ENCODE data around the gene BRD4. TPM values are rescaled to one million over a fixed set of nuclear protein-coding genes. Genes with fewer than 3 reads are reported as not detected.
"Not testable (repeated sequence)": the region's sequence is repeated elsewhere in the genome, so short reads cannot be mapped to it uniquely, and the experiment has no call there.

The BRD4 gene
- total RNA-seq, 4 donors from 2014 or later: 34.7 to 69.6 (median 36.0) TPM

GRCh38 chr19:15369594-15369891 lies 37.2 kb upstream of the BRD4 start:
- no peak for DNase-seq (ENCODE audit: low spot score in 2 of 2)
- Histone ChIP-seq H3K27me3 (no peaks in the 10 kb centered on the region), H3K27ac (no peak overlapping the region), H3K36me3 (peaks cover 13 to 94% (median 65%) of the 10 kb centered on the region in 3 donors), H3K4me1 (peaks cover 0 to 20% (median 10%) of the 10 kb centered on the region in 4 donors), H3K9me3 (no peaks in the 10 kb centered on the region), H3K4me3 (no peak overlapping the region)
- WGBS, 2 donors: 89 to 93% methylated on average over 9 of the region's 9 CpGs
- TF ChIP-seq POLR2A (IDR thresholded peaks at IDR 0.05) (no peak), EP300 (IDR thresholded peaks at IDR 0.05) (no peak)

DNA sequence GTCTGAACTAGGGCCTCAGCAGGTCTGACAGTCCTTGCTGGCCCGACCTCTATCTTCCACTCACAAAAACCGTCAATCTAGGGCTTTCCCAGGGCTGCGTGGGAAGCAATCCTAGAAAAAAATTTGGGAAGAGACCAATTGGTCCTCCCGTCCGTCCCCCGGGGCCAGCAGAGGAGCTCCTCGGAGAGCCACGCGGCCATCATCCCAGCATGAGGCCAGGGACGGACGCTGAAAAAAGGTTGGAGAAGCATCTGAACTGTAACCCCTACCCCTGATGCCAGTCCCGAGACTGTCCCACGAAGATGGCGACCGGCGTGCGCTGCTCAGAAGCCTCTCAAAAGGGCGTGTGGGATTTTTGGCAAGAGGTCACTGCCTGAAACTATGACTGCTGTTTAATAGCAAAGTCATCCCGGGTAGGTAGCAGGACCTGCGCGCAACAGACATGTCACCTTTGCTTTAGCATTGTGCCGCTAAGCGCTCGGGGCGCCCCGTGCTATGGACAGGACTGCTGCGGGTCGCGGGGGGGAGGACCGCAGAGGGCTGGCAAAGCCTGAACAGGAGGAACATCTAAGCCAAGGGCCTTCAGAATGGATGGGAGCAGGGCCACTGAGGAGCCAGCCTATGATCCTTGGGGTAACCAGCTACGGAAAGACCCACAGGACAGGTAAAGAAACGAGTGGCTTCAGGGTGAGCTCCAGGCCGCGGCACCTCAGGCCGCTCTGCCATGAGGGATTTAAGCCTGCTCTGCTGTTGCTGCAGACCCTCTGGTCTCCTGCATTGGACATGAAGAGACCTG lies 36.7 kb upstream of the BRD4 start:
- TF ChIP-seq EP300 (IDR thresholded peaks at IDR 0.05) (no peak), POLR2A (IDR thresholded peaks at IDR 0.05) (no peak)
- TF ChIP-seq, protein P1, sequence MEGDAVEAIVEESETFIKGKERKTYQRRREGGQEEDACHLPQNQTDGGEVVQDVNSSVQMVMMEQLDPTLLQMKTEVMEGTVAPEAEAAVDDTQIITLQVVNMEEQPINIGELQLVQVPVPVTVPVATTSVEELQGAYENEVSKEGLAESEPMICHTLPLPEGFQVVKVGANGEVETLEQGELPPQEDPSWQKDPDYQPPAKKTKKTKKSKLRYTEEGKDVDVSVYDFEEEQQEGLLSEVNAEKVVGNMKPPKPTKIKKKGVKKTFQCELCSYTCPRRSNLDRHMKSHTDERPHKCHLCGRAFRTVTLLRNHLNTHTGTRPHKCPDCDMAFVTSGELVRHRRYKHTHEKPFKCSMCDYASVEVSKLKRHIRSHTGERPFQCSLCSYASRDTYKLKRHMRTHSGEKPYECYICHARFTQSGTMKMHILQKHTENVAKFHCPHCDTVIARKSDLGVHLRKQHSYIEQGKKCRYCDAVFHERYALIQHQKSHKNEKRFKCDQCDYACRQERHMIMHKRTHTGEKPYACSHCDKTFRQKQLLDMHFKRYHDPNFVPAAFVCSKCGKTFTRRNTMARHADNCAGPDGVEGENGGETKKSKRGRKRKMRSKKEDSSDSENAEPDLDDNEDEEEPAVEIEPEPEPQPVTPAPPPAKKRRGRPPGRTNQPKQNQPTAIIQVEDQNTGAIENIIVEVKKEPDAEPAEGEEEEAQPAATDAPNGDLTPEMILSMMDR (IDR thresholded peaks at IDR 0.05): no peak
- Histone ChIP-seq H3K4me1 (peaks cover 0 to 14% (median 4%) of the 10 kb centered on the region in 4 donors), H3K27ac (no peak overlapping the region), H3K9me3 (no peaks in the 10 kb centered on the region), H3K27me3 (no peaks in the 10 kb centered on the region), H3K36me3 (peaks cover 13 to 97% (median 67%) of the 10 kb centered on the region in 3 donors), H3K4me3 (no peak overlapping the region)
- 92 to 94% methylated on average over 32 to 35 of the region's 35 CpGs for WGBS, 2 donors
- DNase-seq (ENCODE audit: low spot score in 2 of 2): no peak

- no peaks in the 10 kb centered on the region for H3K9me3 ChIP-seq
- H3K4me1 ChIP-seq: peaks cover 0 to 6% (median 0%) of the 10 kb centered on the region in 4 donors
- no peak overlapping the region for H3K4me3 ChIP-seq
- DNase-seq (ENCODE audit: low spot score in 2 of 2): no peak
- 93 to 95% methylated on average over 23 to 24 of the region's 24 CpGs for WGBS, 2 donors
- peaks cover 13 to 90% (median 62%) of the 10 kb centered on the region in 3 donors for H3K36me3 ChIP-seq
- H3K27ac ChIP-seq: no peak overlapping the region
- H3K27me3 ChIP-seq: no peaks in the 10 kb centered on the region
- TF ChIP-seq POLR2A (IDR thresholded peaks at IDR 0.05): no peak
- no peak for TF ChIP-seq EP300 (IDR thresholded peaks at IDR 0.05)
- TF ChIP-seq, protein P1 (IDR thresholded peaks at IDR 0.05): no peak
Measured at GRCh38 chr19:15368051-15368632, 35.8 kb upstream of the BRD4 start.

GRCh38 chr19:15367439-15367838 lies 35.1 kb upstream of the BRD4 start:
- DNase-seq (ENCODE audit: low spot score in 2 of 2): no peak
- no peaks in the 10 kb centered on the region for H3K9me3 ChIP-seq
- peaks cover 9 to 87% (median 59%) of the 10 kb centered on the region in 3 donors for H3K36me3 ChIP-seq
- 76 to 90% methylated on average over 3 of the region's 3 CpGs for WGBS, 2 donors
- H3K4me1 ChIP-seq: no peaks in the 10 kb centered on the region
- TF ChIP-seq EP300 (IDR thresholded peaks at IDR 0.05): no peak
- TF ChIP-seq, protein P1 (IDR thresholded peaks at IDR 0.05): no peak
- no peak for TF ChIP-seq POLR2A (IDR thresholded peaks at IDR 0.05)
- no peaks in the 10 kb centered on the region for H3K27me3 ChIP-seq
- no peak overlapping the region for H3K4me3 ChIP-seq
- no peak overlapping the region for H3K27ac ChIP-seq

GRCh38 chr19:15365264-15365663 lies 32.9 kb upstream of the BRD4 start:
- Histone ChIP-seq H3K4me1 (no peaks in the 10 kb centered on the region), H3K36me3 (peaks cover 9 to 86% (median 51%) of the 10 kb centered on the region in 3 donors), H3K4me3 (no peak overlapping the region), H3K27ac (no peak overlapping the region), H3K27me3 (no peaks in the 10 kb centered on the region), H3K9me3 (no peaks in the 10 kb centered on the region)
- TF ChIP-seq, protein P1 (IDR thresholded peaks at IDR 0.05): no peak
- TF ChIP-seq EP300 (IDR thresholded peaks at IDR 0.05) (no peak), POLR2A (IDR thresholded peaks at IDR 0.05) (no peak)
- 77 to 100% methylated on average over 2 of the region's 6 CpGs for WGBS, 2 donors
- no peak for DNase-seq (ENCODE audit: low spot score in 2 of 2)

GRCh38 chr19:15363791-15364190 lies 31.5 kb upstream of the BRD4 start:
- not testable (repeated sequence) for H3K27me3 ChIP-seq; H3K4me1 ChIP-seq; DNase-seq (ENCODE audit: low spot score in 2 of 2); H3K9me3 ChIP-seq; H3K27ac ChIP-seq; H3K4me3 ChIP-seq
- 60 to 65% methylated on average over 3 of the region's 3 CpGs for WGBS, 2 donors
- peaks cover 9 to 86% (median 46%) of the 10 kb centered on the region in 3 donors for H3K36me3 ChIP-seq

GRCh38 chr19:15363048-15363447 lies 30.7 kb upstream of the BRD4 start:
- not testable (repeated sequence) for H3K27ac ChIP-seq; H3K9me3 ChIP-seq; DNase-seq (ENCODE audit: low spot score in 2 of 2); H3K4me1 ChIP-seq; H3K4me3 ChIP-seq; H3K27me3 ChIP-seq
- peaks cover 11 to 86% (median 50%) of the 10 kb centered on the region in 3 donors for H3K36me3 ChIP-seq
- WGBS, 2 donors: 80 to 97% methylated on average over 3 to 12 of the region's 30 CpGs

DNA sequence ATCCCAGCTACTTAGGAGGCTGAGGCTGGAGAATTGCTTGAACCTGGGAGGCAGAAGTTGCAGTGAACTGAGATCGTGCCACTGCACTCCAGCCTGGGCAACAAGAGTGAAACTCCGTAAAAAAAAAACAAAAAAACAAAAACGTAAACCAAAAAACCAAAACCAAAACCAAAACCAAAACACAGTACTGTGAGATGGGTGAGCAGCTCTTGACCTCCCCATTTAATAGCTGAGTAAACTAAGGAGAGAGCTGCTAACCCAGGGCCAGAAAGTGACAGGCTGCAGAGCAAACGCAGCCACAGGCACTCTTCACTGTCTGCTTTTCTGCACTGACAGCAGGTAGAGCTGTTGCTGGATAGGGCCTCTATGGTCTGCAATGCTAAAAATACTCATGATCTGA lies 27.7 kb upstream of the BRD4 start:
- peaks cover 7 to 88% (median 46%) of the 10 kb centered on the region in 3 donors for H3K36me3 ChIP-seq
- not testable (repeated sequence) for H3K9me3 ChIP-seq
- WGBS, 2 donors: 74 to 75% methylated on average over 4 of the region's 4 CpGs

More for the DNA sequence above, 27.7 kb upstream of the BRD4 start:
- not testable (repeated sequence) for H3K27me3 ChIP-seq; H3K4me1 ChIP-seq; DNase-seq (ENCODE audit: low spot score in 2 of 2); H3K27ac ChIP-seq; H3K4me3 ChIP-seq

Data from tibial nerve (tissue), 4 donors.